Activated naive CD4-positive, alpha-beta T cell treated with anti-CD3 and anti-CD28 coated beads for 36 hours (primary cell): Measurements from ENCODE around the gene PDXK. TPM values are rescaled to one million over a fixed set of nuclear protein-coding genes. Genes with fewer than 3 reads are reported as not detected.
"Not testable (repeated sequence)": the region's sequence is repeated elsewhere in the genome, so short reads cannot be mapped to it uniquely, and the experiment has no call there.

ENCODE experiments used
- CTCF ChIA-PET: fragments of 350-600 bp; sonication (Branson Sonifier 250); formaldehyde crosslinking; loops from one replicate; lab custom pipeline; 2021; ENCODE audit warnings: antibody characterized with exemption; lab: Charles Lee
- DNase-seq: peaks from one replicate; pipeline ENCODE4 v3.0.0-alpha.2; 2020
- H3K27ac Mint-ChIP-seq: one replicate; pipeline ENCODE4 v1.8.0; 2021; ENCODE audit warnings: mild to moderate bottlenecking, mixed read lengths
- H3K27me3 Mint-ChIP-seq: one replicate; pipeline ENCODE4 v1.8.0; 2021; ENCODE audit warnings: low read depth, mixed read lengths
- H3K36me3 Mint-ChIP-seq: one replicate; pipeline ENCODE4 v1.8.0; 2021; ENCODE audit warnings: low read depth, mixed read lengths
- H3K4me1 Mint-ChIP-seq: one replicate; pipeline ENCODE4 v1.8.0; 2021; ENCODE audit warnings: low read depth, mixed read lengths
- H3K4me3 Mint-ChIP-seq: one replicate; pipeline ENCODE4 v1.8.0; 2021; ENCODE audit warnings: mild to moderate bottlenecking, moderate library complexity, mixed read lengths
- H3K9me3 Mint-ChIP-seq: one replicate; pipeline ENCODE4 v1.8.0; 2021; ENCODE audit warnings: mixed read lengths
- intact Hi-C: fragments of 100-400 bp; cut with micrococcal nuclease; formaldehyde crosslinking; loops from one replicate; pipeline ENCODE4 v1.15.1; 2023
- total RNA-seq, 2 experiments: library from RNA; stranded (reverse); gene quantifications; one replicate each; pipeline ENCODE4 v1.2.3, GENCODE V29; 2021

PDXK gene
- total RNA-seq, 2 experiments from 2014 or later = 125 to 133 TPM

DNA sequence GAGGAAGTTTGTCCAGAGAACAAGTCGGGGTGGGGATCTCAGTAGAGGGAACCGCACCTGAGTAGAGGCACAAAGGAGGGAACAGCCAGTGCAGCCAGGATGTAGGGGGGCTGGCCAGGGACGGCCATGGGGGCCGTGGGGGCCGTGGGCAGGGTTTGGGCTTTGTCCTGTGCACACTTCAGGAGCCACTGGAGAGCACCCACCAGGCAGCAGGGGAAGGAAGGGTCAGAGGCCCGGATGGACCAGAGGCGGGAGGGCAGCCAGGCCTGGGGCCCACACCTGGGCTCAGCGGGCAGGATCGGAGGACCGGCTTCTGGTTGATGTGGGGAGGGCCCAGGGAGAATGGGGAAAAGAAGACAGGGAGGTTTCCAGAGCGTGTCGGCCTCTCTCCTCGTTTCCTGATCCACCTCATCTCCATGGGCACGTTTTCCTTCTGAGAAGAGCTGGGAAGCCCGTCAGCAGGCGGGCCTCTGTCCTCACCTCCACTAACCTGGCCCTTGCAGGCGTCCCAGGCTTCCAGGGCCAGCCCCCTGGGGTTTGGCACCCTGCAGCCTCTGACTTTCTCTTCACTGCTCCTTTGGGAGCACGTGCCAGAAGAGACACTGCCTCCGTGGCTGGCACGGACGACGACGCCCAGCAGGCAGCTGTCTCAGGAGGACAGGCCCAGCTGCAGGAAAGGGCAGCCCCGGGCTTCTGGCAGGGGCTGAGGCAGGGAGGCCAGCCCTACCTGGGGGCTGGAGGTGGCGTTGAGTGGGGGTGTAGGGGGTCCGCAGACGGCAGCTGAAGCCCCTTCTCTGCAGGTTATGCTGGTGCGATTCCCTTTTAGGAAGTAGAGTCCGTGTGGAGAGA, 16.8 kb upstream of the PDXK start:
- Mint-ChIP-seq H3K36me3 (peaks cover 14% of the 10 kb centered on the region), H3K4me3 (no peak overlapping the region), H3K4me1 (peaks cover 6% of the 10 kb centered on the region), H3K27me3 (no peaks in the 10 kb centered on the region), H3K9me3 (no peaks in the 10 kb centered on the region), H3K27ac (no peak overlapping the region)
- intact Hi-C loops = no loop called here
- no peak for DNase-seq
- CTCF ChIA-PET = no interaction called here

DNA sequence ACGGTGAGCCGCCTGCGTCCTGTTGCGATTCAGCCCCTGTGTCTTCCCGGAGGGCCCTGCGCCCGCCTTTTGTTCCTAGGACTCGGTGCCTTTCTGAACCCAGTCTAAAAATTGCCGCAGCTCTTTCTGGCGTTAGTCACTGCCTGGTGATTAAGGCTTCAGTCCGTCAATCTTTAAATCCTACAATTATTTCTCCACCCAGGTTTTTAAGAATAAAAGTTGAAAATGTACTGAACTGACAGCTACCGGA, 16.2 kb upstream of the PDXK start:
- Mint-ChIP-seq H3K4me1 (peaks cover 3% of the 10 kb centered on the region), H3K9me3 (no peaks in the 10 kb centered on the region), H3K36me3 (peaks cover 10% of the 10 kb centered on the region), H3K27ac (no peak overlapping the region), H3K27me3 (no peaks in the 10 kb centered on the region), H3K4me3 (no peak overlapping the region)
- intact Hi-C loops = no loop called here
- CTCF ChIA-PET = no interaction called here
- DNase-seq = no peak

DNA sequence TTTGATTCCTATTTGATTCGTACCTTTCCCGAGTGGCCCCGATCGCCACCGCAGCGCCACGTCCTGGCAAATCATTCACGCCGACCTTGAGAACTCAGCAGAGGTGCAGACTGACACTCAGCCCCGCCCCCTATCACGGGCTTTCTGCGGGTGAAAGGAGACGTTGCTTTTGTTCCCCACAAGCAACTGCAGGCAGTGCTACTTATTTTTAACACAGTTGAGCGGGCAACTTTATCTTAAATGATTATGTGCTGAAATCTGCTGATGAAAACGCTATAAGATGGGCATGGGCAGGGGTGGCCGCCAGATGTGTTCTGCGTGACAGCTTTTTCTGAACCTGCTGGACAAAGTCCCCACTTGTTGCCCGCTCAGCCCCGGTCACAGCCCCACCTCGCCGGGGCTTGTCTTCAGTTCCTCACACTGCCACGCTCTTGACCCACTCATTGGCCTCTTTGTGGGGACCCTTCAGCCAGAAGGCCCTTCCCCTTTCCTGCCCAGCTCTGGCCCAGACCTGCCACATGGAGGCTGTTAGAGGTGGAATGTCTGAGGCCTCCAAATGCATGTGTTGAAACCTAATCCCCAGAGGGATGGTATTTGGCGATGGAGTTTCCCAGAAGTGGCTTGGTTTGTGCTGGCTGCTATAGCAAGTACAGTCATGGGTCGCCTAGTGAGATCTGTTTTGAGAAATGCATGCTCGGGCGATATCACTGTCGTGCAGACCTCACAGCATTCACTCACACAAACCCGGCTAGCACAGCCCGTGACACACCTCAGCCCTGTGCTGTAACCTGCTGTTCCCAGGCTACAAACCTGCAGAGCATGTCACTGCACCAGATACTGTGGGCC, 15.7 kb upstream of the PDXK start:
- Mint-ChIP-seq H3K27ac (no peak overlapping the region), H3K27me3 (no peaks in the 10 kb centered on the region), H3K36me3 (peaks cover 6% of the 10 kb centered on the region), H3K9me3 (no peaks in the 10 kb centered on the region), H3K4me3 (no peak overlapping the region), H3K4me1 (peaks cover 2% of the 10 kb centered on the region)
- CTCF ChIA-PET = no interaction called here
- intact Hi-C loops = no loop called here
- DNase-seq = peak; percentile 41

DNA sequence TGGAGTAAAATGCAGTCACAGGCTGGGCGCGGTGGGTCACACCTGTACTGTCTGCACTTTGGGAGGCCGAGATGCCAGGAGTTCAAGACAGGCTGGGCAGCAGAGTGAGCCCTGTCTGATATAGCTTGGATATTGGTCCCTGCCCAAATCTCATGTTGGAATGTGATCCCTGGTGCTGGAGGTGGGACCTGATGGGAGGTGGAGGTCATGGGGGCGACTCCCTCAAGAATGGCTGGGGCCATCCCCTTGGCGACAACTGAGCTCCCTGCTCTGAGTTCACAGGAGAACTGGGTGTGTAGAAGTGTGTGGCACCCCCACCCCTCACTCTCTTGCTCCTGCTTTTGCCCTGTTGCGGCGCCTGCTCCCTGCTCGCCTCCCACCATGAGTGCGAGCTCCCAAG, 11.5 kb upstream of the PDXK start:
- H3K36me3 Mint-ChIP-seq = no peaks in the 10 kb centered on the region
- no peaks in the 10 kb centered on the region for H3K9me3 Mint-ChIP-seq
- no peaks in the 10 kb centered on the region for H3K27me3 Mint-ChIP-seq
- no peaks in the 10 kb centered on the region for H3K4me1 Mint-ChIP-seq
- no peak for DNase-seq
- H3K4me3 Mint-ChIP-seq = no peak overlapping the region
- intact Hi-C loops = no loop called here
- CTCF ChIA-PET = interaction anchor here (0.7 kb wide), 1 partner anchor 181 kb away, joined by 3 read pairs; no protein-coding TSS in a partner anchor
- no peak overlapping the region for H3K27ac Mint-ChIP-seq

DNA sequence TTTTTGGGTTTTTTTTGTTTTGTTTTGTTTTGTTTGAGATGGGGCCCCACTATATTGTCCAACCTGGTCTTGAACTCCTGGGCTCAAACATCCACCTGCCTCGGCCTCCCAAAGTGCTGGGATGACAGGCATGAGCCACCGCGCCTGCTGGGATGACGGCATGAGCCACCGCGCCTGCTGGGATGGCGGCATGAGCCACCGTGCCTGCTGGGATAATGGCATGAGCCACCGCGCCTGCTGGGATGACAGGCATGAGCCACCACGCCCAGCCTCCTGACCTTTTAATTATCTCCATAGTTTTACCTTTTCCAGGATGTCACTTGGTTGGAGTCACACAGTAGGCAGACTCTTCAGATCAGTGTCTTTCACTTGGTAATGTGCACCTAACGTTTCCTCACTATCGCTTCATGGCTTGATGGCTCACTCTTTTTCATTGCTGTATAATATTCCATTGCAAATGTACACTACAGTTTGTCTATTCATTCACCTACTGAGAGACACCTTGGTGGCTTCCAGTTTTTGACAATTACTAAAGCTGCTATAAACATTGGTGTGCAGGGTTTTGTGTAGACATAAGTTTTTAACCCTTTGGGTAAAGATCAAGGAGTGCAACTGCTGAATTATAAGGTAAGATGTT, 10.1 kb upstream of the PDXK start:
- CTCF ChIA-PET = interaction anchor here (0.7 kb wide), 1 partner anchor 714 kb away, joined by 4 read pairs; no protein-coding TSS in a partner anchor
- Mint-ChIP-seq H3K27me3 (no peaks in the 10 kb centered on the region), H3K27ac (no peak overlapping the region), H3K4me1 (no peaks in the 10 kb centered on the region), H3K9me3 (no peaks in the 10 kb centered on the region), H3K36me3 (no peaks in the 10 kb centered on the region), H3K4me3 (no peak overlapping the region)
- no peak for DNase-seq
- intact Hi-C loops = no loop called here

DNA sequence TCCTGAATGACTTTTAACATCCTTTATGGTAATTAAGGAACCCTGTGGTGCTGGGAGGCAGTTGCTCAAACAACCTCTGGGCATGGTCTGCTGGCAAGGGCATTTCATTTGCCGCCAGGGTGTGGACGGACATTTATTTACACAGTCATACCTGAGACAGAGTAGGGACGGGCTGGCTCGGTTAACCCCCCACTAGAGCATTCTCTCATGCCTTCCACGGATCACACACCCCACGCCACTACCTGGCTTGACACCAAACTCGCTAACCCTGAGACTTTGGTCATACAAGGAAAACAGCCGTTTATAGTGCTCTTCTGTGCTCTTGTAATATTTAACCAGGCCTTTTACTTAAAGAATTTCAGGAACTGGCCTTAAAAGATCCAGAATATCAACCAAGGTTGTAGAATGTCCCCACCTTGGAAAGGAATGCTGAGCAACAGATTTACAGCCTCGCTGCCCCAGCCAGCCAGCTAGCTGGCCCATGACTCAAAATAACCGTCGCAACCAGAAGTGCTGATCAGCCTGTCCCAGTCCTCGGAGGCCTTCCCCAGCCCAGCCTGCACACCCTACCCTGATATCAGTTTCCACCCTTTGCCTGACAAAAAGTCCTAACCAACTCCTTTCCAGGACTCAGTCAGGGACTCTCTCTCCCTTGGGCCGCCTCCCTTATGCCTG, 6.5 kb upstream of the PDXK start:
- Mint-ChIP-seq H3K4me3 (no peak overlapping the region), H3K27ac (no peak overlapping the region), H3K36me3 (no peaks in the 10 kb centered on the region), H3K27me3 (no peaks in the 10 kb centered on the region), H3K4me1 (no peaks in the 10 kb centered on the region), H3K9me3 (no peaks in the 10 kb centered on the region)
- intact Hi-C loops = no loop called here
- no peak for DNase-seq
- CTCF ChIA-PET = no interaction called here

DNA sequence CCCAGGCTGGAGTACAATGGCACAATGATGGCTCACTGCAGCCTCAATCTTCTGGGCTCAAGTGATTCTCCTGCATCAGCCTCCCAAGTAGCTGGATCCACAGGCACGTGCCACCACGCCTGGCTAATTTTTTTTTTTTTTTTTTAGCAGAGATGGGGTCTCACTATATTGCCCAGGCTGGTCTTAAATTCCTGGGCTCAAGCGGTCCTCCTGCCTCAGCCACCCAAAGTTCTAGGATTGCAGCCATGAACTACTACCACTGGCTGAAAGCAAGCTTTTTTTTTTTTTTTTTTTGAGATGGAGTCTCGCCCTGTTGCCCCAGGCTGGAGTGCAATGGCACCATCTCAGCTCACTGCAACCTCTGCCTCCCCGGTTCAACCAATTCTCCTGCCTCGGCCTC, 5.8 kb upstream of the PDXK start:
- H3K4me1 Mint-ChIP-seq, DNase-seq, H3K9me3 Mint-ChIP-seq, H3K36me3 Mint-ChIP-seq, H3K4me3 Mint-ChIP-seq, CTCF ChIA-PET, H3K27ac Mint-ChIP-seq, H3K27me3 Mint-ChIP-seq, intact Hi-C loops: not testable (repeated sequence)

DNA sequence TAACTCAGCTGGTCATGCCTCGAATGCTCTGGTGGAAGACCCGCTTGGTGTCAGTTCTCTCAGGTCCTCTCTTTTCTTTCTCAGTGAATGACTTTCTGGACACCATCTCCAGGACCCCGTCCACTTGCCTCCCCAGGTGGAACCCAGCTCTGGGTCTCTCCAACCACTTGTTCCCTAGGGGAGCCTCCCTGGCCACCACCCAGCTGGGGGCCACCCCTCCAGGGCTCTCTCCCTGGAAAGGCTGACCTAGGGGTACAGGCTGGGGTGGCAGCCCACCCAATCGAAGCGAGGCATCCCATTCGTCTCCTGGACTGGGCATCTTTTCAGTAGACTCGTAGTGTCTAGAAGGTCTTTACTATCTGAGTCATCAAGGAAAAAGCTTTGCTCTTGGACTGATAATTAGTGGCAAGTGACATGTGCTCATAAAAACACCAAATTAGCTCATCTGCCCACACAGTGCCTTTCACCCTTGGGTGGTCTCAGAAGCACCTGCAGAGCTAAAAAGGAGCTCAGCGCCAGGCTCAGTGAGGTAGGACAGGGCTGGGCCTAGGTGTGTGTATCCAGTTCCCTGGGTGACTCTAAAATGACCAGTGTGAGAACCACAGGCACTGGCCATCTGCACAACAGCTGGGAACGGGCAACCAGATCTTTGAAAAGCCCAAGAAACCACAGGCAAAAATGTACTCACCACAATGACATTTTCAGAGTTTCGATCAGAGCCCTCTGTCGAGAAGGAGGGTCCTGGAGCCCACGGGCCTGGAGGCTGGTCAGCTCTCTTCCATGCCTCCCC, 2.4 kb upstream of the PDXK start:
- CTCF ChIA-PET = no interaction called here
- intact Hi-C loops = no loop called here
- H3K4me1 Mint-ChIP-seq = peaks cover 17% of the 10 kb centered on the region
- no peaks in the 10 kb centered on the region for H3K9me3 Mint-ChIP-seq
- no peak for DNase-seq
- no peak overlapping the region for H3K4me3 Mint-ChIP-seq
- H3K27me3 Mint-ChIP-seq = peaks cover 2% of the 10 kb centered on the region
- H3K36me3 Mint-ChIP-seq = peaks cover 10% of the 10 kb centered on the region
- H3K27ac Mint-ChIP-seq = no peak overlapping the region

DNA sequence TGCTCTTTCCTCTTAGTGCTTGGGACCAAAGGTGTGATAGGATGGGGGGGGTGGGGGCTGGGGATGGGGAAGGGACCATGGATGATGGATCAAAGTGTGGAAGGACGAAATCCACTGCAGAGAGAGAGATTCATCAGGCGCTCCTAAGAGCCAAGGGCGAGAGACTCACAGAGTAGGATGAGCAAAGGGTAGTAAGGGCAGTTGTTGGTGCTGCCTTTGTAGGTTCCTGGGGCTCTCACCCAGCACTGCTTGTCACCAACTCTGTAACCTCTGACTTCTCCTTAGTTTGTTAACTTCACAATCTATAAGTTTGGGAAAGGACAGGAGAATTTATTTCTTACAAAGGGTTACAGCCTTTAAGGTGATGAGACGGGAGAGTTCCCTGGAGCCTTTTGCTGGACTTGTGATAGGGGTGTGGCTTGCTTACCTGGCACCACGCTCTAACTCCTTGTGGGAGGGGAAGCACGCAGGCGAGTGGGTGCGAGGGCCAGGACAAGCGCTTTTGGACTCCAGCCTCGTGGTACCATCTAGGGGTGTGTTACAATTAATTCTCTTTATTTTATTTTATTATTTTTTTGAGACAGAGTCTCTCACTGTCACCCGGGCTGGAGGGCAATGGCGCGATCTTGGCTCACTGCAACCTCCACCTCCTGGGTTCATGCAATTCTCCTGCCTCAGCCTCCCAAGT, 1.6 kb upstream of the PDXK start:
- intact Hi-C loops = no loop called here
- Mint-ChIP-seq H3K27me3 (peaks cover 2% of the 10 kb centered on the region), H3K9me3 (no peaks in the 10 kb centered on the region), H3K36me3 (peaks cover 10% of the 10 kb centered on the region), H3K27ac (no peak overlapping the region), H3K4me1 (peaks cover 21% of the 10 kb centered on the region), H3K4me3 (peak overlapping the region; percentile 72)
- CTCF ChIA-PET = interaction anchor here (1.1 kb wide), 1 partner anchor 11 kb away, joined by 3 read pairs; no protein-coding TSS in a partner anchor
- DNase-seq = no peak

DNA sequence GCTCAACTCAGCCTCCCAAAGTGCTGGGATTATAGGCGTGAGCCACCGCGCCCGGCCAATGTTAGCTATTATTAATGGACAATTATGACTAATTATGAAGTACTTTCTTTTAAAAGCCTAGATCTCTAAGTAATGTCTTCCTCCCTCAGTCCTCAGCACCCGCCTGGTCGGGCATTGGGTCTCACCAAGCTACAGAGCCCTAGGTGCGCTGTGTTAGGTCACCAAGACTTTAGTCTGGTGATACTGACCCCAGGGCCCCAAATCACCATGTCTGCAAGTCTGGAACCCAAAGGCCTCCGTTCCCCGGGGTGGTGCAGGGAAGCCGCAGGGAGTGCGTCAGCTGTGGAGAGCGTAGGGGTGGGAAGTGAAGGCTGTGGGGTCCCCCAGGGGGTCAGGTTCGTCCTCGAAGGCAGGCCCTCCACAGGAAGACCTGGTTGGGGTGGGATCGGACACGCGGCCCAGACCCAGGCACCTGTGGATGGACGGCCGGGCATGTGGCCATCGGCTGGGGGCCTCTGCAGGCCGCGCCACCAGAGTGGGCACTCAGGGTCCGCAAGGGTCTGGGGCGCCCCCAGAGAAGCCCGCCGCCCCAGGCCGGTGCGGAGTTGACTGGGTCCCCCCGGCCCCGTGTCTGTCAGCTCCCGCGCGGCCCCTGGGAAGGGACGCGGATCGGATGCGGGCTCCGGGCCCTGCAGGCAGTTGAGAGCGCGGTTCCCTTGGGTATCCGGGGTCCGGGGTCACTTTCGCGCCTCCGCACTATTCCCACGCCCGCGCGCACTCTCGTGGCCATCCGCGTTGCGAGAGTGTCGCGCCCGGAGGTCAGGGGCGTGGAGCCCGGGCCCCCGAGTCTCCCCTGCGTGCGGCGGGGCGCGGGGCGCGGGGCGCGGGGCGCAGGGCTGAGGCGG, 710 bp upstream of the PDXK start:
- peaks cover 21% of the 10 kb centered on the region for H3K4me1 Mint-ChIP-seq
- peak overlapping the region; percentile 10 for H3K27ac Mint-ChIP-seq
- intact Hi-C loops = no loop called here
- H3K27me3 Mint-ChIP-seq = peaks cover 2% of the 10 kb centered on the region
- peaks cover 10% of the 10 kb centered on the region for H3K36me3 Mint-ChIP-seq
- CTCF ChIA-PET = interaction anchor here (1.1 kb wide), 1 partner anchor 10 kb away, joined by 3 read pairs; no protein-coding TSS in a partner anchor
- no peaks in the 10 kb centered on the region for H3K9me3 Mint-ChIP-seq
- peak overlapping the region; percentile 72 for H3K4me3 Mint-ChIP-seq
- DNase-seq = no peak
